Activated CD4-positive, alpha-beta T cell treated with anti-CD3 and anti-CD28 coated beads for 36 hours (primary cell): ENCODE results near the gene FCER1G. TPM values are rescaled to one million over a fixed set of nuclear protein-coding genes. Genes with fewer than 3 reads are reported as not detected.

Source experiments
- ATAC-seq: fragments of 200-7000 bp; cut with Tn5 transposase; one replicate; pipeline ENCODE4 v1.10.0; 2021; ENCODE audit warnings: mild to moderate bottlenecking, moderate library complexity
- CTCF ChIA-PET: fragments of 350-600 bp; sonication (Branson Sonifier 250); formaldehyde crosslinking; loops from one replicate; lab custom pipeline; 2021; ENCODE audit warnings: antibody characterized with exemption; lab: Charles Lee
- POLR2A ChIA-PET: fragments of 350-600 bp; sonication (Branson Sonifier 250); formaldehyde crosslinking; loops from one replicate; lab custom pipeline; 2021; ENCODE audit warnings: antibody characterized with exemption, inconsistent platforms; lab: Charles Lee
- DNase-seq: peaks from one replicate; pipeline ENCODE4 v3.0.0-alpha.2; 2020
- H3K27ac Mint-ChIP-seq: one replicate; pipeline ENCODE4 v1.8.0; 2021; ENCODE audit warnings: mixed read lengths
- H3K27me3 Mint-ChIP-seq: one replicate; pipeline ENCODE4 v1.8.0; 2021; ENCODE audit warnings: mixed read lengths
- H3K36me3 Mint-ChIP-seq: one replicate; pipeline ENCODE4 v1.8.0; 2021; ENCODE audit warnings: low read depth, mixed read lengths
- H3K4me1 Mint-ChIP-seq: one replicate; pipeline ENCODE4 v1.8.0; 2021; ENCODE audit warnings: mixed read lengths
- H3K4me3 Mint-ChIP-seq: one replicate; pipeline ENCODE4 v1.8.0; 2021; ENCODE audit warnings: mild to moderate bottlenecking, moderate library complexity, mixed read lengths
- H3K9me3 Mint-ChIP-seq: one replicate; pipeline ENCODE4 v1.8.0; 2021; ENCODE audit warnings: low read depth, mixed read lengths
- intact Hi-C, 2 experiments: fragments of 100-400 bp; cut with DNase I in 1 of 2; cut with micrococcal nuclease in 1 of 2; formaldehyde crosslinking; loops; one replicate each; pipeline versions ENCODE4 v1.14.2 to v1.15.1; 2022 to 2024; cut with DNase I, micrococcal nuclease
- total RNA-seq, 2 experiments: library from RNA; stranded (reverse); gene quantifications; one replicate each; pipeline ENCODE4 v1.2.3, GENCODE V29; 2021

Gene FCER1G
- total RNA-seq, 2 experiments from 2014 or later = 0.98 to 2.2 TPM

DNA sequence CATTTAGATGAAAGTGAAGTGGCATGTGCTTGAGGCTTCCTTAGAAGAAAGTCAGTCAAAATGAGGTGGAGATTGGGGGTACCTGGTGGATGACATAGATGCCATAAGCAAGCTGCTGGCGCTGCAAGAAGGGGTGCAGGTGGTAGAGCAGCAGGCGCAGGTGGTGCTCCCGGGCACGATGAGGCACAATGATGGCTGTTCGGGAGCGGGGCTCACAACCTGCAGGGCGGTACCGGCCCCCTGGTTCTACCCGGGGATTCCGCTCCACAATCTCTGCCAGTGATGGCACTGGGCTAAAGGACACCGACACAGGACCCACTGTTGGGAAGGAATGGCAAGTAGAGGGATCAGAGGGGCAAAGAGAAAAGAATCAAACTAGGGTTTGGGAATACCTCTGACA is 40.2 kb upstream of the FCER1G start:
- DNase-seq = no peak
- Mint-ChIP-seq H3K4me3 (no peak overlapping the region), H3K36me3 (peaks cover 41% of the 10 kb centered on the region), H3K27ac (peak overlapping the region; percentile 48), H3K27me3 (no peaks in the 10 kb centered on the region), H3K4me1 (peaks cover 37% of the 10 kb centered on the region), H3K9me3 (no peaks in the 10 kb centered on the region)
- ChIA-PET CTCF (interaction anchor here (1.1 to 4.1 kb wide), 2 partner anchors 8 to 46 kb away, joined by 3 to 29 read pairs; partner anchors contain the start of gene PPOX), POLR2A (no interaction called here)
- no peak for ATAC-seq
- intact Hi-C loops = no loop called here

DNA sequence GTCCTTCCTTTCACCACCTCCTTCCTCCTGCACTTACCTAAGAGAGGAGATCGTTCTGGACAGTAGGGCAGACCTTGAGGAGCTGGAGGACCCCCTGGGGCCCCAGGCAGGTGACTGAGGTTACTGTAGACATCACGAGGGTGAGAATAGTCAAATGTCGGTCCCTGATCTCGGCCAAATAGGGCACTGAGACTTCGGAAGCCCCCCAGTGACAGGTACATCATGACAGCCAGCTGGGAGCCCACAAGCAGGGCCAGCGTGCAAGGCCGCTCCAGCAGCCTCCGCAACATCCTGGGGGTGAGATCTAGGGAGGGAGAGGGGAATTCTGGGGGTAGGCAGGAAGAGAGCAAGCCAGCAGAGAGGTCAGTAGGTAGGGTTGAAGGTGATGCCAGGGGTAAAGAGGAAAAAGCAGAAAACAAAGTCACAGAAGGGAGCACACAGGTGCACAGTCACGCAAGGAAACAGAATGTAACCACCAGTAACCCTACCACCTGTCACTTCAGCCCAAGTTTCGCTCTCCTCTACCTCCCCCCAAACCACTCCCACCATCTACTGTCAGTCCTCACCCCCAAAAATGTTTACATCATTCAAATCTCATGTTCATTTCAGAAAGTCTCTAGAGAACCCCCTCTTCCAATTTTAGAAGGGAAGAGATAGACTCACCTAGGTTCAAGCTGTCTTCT is 39.2 kb upstream of the FCER1G start:
- H3K4me1 Mint-ChIP-seq = peaks cover 44% of the 10 kb centered on the region
- peaks cover 39% of the 10 kb centered on the region for H3K36me3 Mint-ChIP-seq
- peak overlapping the region; percentile 91 for H3K4me3 Mint-ChIP-seq
- ChIA-PET POLR2A (interaction anchor here (1.4 kb wide), 1 partner anchor 9 kb away, joined by 10 read pairs; the partner anchor contains the start of gene PPOX), CTCF (interaction anchor here (0.6 to 4.1 kb wide), 5 partner anchors 9 to 45 kb away, joined by 3 to 29 read pairs (median 4); partner anchors contain the start of gene PPOX)
- H3K27ac Mint-ChIP-seq = peak overlapping the region; percentile 98
- no peaks in the 10 kb centered on the region for H3K27me3 Mint-ChIP-seq
- DNase-seq (no peak), ATAC-seq (no peak)
- H3K9me3 Mint-ChIP-seq = no peaks in the 10 kb centered on the region
- intact Hi-C loops = loop anchor here in 1 of 2 experiments (2.0 kb wide), 1 partner anchor 17 kb away; the partner anchor contains the start of gene USP21

DNA sequence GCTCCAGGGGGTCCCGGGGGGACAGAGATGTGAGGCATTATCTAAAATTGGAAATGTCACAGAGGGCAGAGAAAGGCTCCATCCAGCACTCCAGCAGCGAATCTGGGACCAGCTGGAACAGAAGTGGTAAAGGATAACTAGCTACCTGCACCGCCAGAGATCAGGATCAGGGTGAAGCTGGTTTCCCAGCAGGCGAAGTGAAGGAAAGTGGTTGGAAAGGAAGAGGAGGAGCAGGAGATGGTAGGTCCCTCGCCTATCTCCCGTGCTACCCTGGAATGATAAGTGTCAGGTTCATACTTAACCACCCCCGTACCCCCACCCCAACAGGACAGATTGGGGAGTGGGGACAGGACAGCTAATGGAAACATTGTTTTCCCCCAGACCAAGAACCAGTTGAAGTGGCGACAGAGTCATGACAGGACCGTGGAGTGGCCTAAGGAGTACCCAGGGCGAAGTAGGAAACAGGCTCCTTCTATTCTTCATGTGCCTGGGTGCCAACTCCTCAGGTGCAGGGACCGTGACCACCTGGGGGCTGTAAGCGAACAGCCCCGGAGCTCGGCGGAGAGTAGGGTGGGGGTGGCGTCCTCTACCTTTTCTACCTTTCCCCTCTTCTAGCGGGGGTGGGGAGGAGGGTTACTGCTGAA is 38.5 kb upstream of the FCER1G start:
- intact Hi-C loops = loop anchor here (1.0 to 2.0 kb wide), 7 partner anchors 10 to 138 kb away; partner anchors contain the start of genes PPOX (in 2 of the 2), USP21 (in 2 of the 2), DEDD (in 1 of the 2) and NDUFS2 (in 1 of the 2)
- ATAC-seq = no peak
- peak overlapping the region; percentile 91 for H3K4me3 Mint-ChIP-seq
- peaks cover 49% of the 10 kb centered on the region for H3K4me1 Mint-ChIP-seq
- no peak for DNase-seq
- H3K27ac Mint-ChIP-seq = peak overlapping the region; percentile 98
- H3K27me3 Mint-ChIP-seq = no peaks in the 10 kb centered on the region
- ChIA-PET POLR2A (interaction anchor here (1.0 to 1.4 kb wide), 3 partner anchors 10 to 49 kb away, joined by 5 to 10 read pairs (median 9); partner anchors contain the start of genes DEDD, PPOX and TOMM40L), CTCF (interaction anchor here (0.6 to 4.1 kb wide), 5 partner anchors 10 to 53 kb away, joined by 3 to 29 read pairs (median 6); partner anchors contain the start of gene PPOX)
- peaks cover 33% of the 10 kb centered on the region for H3K36me3 Mint-ChIP-seq
- H3K9me3 Mint-ChIP-seq = no peaks in the 10 kb centered on the region

DNA sequence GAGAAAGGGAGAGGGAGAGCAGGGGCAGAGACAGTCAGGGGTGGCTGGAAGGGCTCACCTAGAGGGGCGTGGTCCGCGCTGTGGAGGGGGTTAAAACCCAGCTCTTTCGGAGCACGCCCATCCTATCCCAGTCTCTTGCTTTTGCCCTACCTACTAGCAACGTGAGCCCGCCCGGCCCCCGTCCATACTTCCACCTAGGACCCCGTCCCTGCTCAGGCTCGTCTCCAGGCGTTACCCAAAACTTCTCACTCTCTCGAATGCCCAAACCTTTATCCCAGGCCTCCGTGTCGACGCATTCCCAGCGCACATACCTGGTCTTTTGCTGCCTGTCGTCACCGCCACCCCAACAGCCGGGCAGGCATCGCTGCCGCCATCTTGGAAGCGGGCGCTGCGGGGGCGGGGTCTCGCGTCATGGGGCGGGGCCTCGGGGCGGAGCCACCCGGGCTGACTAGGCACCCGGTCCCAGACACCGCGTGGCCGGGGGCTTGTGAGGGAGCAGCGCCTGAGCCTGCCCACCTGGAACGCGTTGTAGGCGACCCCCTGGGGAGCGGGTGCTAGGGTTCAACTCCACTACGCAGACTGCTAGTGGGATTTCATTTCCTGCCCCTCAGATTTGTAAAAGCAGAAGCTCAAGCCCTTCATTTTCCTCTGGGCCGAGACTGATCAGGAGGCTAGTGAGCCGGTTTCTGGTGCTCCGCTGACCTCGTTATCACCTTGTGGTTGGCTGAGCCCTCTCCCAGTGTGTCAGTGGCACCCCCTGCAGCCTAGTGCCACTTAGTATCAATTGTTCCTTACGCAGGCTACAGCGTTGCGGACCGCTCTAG is 37.8 kb upstream of the FCER1G start, which contains the start of gene B4GALT3:
TSS of gene B4GALT3 (minus strand) at position 396 of the 824 bp plus-strand sequence. CDS start 1,447 bp downstream, outside the sequence.
- intact Hi-C loops = loop anchor here (1.0 to 2.0 kb wide), 7 partner anchors 11 to 137 kb away; partner anchors contain the start of genes PPOX (in 2 of the 2), USP21 (in 2 of the 2), DEDD (in 1 of the 2) and NDUFS2 (in 1 of the 2)
- ChIA-PET POLR2A (interaction anchor here (1.0 to 1.4 kb wide), 3 partner anchors 11 to 48 kb away, joined by 5 to 10 read pairs (median 9); partner anchors contain the start of genes DEDD, PPOX and TOMM40L), CTCF (interaction anchor here (0.6 to 4.1 kb wide), 4 partner anchors 10 to 52 kb away, joined by 3 to 29 read pairs (median 5); partner anchors contain the start of gene PPOX)
- H3K4me3 Mint-ChIP-seq = peak within 1 kb of the TSS; percentile 91
- H3K27me3 Mint-ChIP-seq = no peaks in the 10 kb centered on the region
- H3K36me3 Mint-ChIP-seq = peaks cover 31% of the 10 kb centered on the region
- no peaks in the 10 kb centered on the region for H3K9me3 Mint-ChIP-seq
- H3K4me1 Mint-ChIP-seq = peaks cover 57% of the 10 kb centered on the region
- ATAC-seq = peak; percentile 86
- peak within 1 kb of the TSS; percentile 98 for H3K27ac Mint-ChIP-seq
- DNase-seq = peak; percentile 98

DNA sequence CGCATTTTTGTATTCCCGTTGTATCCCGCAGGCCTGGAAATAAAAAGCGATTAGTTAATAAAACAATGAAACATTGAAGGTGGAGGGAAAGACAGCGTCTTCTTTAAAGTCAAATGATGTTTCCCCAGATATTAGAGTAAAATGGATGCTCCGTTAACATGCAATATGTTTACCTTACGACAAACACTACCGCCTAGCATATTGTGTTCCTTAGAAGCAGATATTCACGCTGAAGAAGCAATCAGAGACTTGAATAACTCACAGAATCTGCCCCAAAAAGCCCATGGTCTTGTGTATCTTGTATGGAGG is 37.2 kb upstream of the FCER1G start:
- Mint-ChIP-seq H3K4me3 (peak overlapping the region; percentile 91), H3K9me3 (no peaks in the 10 kb centered on the region), H3K27me3 (no peaks in the 10 kb centered on the region), H3K36me3 (peaks cover 27% of the 10 kb centered on the region), H3K4me1 (peaks cover 62% of the 10 kb centered on the region), H3K27ac (peak overlapping the region; percentile 98)
- ATAC-seq = no peak
- DNase-seq = no peak
- intact Hi-C loops = loop anchor here (1.0 to 2.0 kb wide), 7 partner anchors 12 to 136 kb away; partner anchors contain the start of genes PPOX (in 2 of the 2), USP21 (in 2 of the 2), DEDD (in 1 of the 2) and NDUFS2 (in 1 of the 2)
- ChIA-PET CTCF (interaction anchor here (4.1 kb wide), 1 partner anchor 11 kb away, joined by 29 read pairs; the partner anchor contains the start of gene PPOX), POLR2A (no interaction called here)

DNA sequence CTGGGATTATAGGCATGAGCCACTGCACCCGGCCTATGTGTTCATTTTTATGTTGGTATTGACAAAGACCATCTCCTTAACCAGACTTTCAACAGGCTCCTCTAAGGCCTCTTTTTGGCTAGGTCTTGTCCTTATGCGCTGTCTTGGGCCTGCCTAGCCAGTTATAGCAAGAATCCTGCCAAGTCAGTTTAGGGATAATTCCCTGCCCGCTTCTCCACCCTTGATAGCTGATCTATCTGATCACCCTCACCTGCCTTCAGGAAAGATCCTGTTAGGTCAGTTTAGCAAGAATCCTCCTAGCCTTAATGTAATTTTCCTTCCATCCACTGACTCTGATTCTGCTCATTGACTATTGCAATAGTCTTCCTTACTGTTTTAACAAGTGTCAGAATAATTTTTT is 35.4 kb upstream of the FCER1G start:
- H3K36me3 Mint-ChIP-seq = peaks cover 14% of the 10 kb centered on the region

DNA sequence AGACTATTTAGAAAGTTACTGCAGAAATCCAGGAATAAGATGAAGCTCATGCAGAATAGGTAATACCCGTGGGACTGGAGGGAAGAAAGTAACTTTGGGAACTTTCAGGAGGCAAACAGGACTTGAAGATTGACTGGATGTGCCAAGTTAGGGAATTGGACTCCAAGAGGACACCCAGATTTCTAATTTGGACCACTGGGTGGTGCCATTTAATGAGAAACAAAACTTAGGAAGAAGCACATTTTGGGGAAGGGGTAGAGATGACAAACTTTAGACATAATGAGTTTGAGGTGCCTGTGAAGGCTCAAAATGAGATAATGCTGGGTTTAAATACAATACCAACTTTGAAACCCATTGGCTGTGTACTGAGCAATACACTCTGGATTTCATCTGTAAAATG is 34.5 kb upstream of the FCER1G start:
- Mint-ChIP-seq H3K4me3 (no peak overlapping the region), H3K27ac (peak overlapping the region; percentile 82), H3K36me3 (peaks cover 8% of the 10 kb centered on the region), H3K27me3 (no peaks in the 10 kb centered on the region), H3K9me3 (no peaks in the 10 kb centered on the region), H3K4me1 (peaks cover 71% of the 10 kb centered on the region)
- ATAC-seq = no peak
- CTCF ChIA-PET = interaction anchor here (0.7 to 4.4 kb wide), 9 partner anchors 11 to 202 kb away, joined by 3 to 33 read pairs (median 3); partner anchors contain the start of genes APOA2, PPOX and TOMM40L
- no peak for DNase-seq
- intact Hi-C loops = loop anchor here in 1 of 2 experiments (5.0 kb wide), 1 partner anchor 207 kb away; no protein-coding TSS in a partner anchor
- POLR2A ChIA-PET = no interaction called here

More for the DNA sequence above, 35.4 kb upstream of the FCER1G start:
- intact Hi-C loops = loop anchor here in 1 of 2 experiments (5.0 kb wide), 1 partner anchor 208 kb away; no protein-coding TSS in a partner anchor
- Mint-ChIP-seq H3K27ac (no peak overlapping the region), H3K4me1 (peaks cover 71% of the 10 kb centered on the region), H3K27me3 (no peaks in the 10 kb centered on the region), H3K9me3 (no peaks in the 10 kb centered on the region), H3K4me3 (no peak overlapping the region)
- ATAC-seq (no peak), DNase-seq (no peak)
- POLR2A ChIA-PET = no interaction called here
- CTCF ChIA-PET = interaction anchor here (0.7 to 4.4 kb wide), 6 partner anchors 8 to 85 kb away, joined by 3 to 33 read pairs (median 3); partner anchors contain the start of genes APOA2 and NDUFS2

DNA sequence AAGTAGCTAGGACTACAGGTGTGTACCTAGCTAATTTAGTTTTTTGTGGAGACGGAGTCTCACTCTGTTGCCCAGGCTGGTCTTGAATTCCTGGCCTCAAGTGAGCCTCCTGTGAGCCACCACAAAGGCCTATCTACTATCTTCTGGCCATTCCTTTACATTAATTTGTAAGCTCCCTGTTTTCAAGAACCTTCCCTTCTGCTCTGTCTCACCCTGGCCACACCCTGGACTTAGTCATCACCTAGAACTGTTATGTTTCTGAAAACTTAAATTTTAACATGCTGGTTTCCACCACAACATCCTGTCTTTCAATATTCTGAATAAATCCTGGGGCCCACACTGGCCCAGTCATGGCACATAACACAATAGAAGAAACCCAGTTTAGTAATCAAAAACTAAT is 32.9 kb upstream of the FCER1G start:
- H3K4me1 Mint-ChIP-seq = peaks cover 76% of the 10 kb centered on the region
- H3K4me3 Mint-ChIP-seq = peak overlapping the region; percentile 40
- ATAC-seq = peak; percentile 68
- no peaks in the 10 kb centered on the region for H3K27me3 Mint-ChIP-seq
- ChIA-PET POLR2A (interaction anchor here (0.6 to 1.8 kb wide), 10 partner anchors 12 to 84 kb away, joined by 3 to 13 read pairs (median 4); partner anchors contain the start of genes APOA2, DEDD, NDUFS2 and PPOX), CTCF (interaction anchor here (0.6 to 4.4 kb wide), 18 partner anchors 10 to 665 kb away, joined by 3 to 33 read pairs (median 4); partner anchors contain the start of genes NDUFS2, PPOX and TOMM40L)
- H3K9me3 Mint-ChIP-seq = no peaks in the 10 kb centered on the region
- no peaks in the 10 kb centered on the region for H3K36me3 Mint-ChIP-seq
- H3K27ac Mint-ChIP-seq = peak overlapping the region; percentile 97
- intact Hi-C loops = loop anchor here in 1 of 2 experiments (1.0 to 5.0 kb wide), 2 partner anchors 16 to 205 kb away; partner anchors contain the start of gene PPOX
- DNase-seq = peak; percentile 79

DNA sequence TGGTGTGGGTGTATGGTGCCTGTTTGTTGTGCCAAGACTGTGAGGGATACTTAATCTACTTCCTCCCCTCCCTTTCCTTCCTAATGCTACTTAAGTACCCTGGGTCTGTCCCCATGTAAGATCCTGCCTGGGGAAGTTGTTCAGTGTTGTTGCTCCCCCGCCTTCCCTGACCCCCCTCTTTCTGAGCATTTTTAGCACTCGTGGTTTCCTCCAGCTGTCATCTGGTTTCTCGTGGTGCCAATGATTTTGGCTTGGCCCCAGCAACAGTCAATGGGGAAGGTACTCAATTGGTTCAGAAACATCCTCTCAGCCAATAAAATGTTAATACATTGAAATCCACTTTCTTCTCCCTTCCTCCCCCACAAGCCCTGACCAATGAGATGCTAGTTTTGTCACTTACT is 29.8 kb upstream of the FCER1G start:
- POLR2A ChIA-PET = interaction anchor here (0.6 to 0.7 kb wide), 4 partner anchors 18 to 204 kb away, joined by 3 to 4 read pairs (median 3); partner anchors contain the start of gene PPOX
- Mint-ChIP-seq H3K4me3 (peak overlapping the region; percentile 50), H3K27ac (peak overlapping the region; percentile 90), H3K36me3 (no peaks in the 10 kb centered on the region), H3K9me3 (no peaks in the 10 kb centered on the region), H3K4me1 (peaks cover 79% of the 10 kb centered on the region), H3K27me3 (no peaks in the 10 kb centered on the region)
- intact Hi-C loops = loop anchor here (1.0 to 2.0 kb wide), 2 partner anchors 17 to 18 kb away; partner anchors contain the start of gene NDUFS2 (in 2 of the 2)
- ATAC-seq (peak; percentile 71), DNase-seq (peak; percentile 86)
- CTCF ChIA-PET = interaction anchor here (0.6 to 1.6 kb wide), 5 partner anchors 17 to 545 kb away, joined by 3 to 7 read pairs (median 4); partner anchors contain the start of genes NDUFS2 and PPOX
